Body of pancreas (tissue), 4 donors: ENCODE measurements around the gene ANOS1.

Experiments used
- POLR2A ChIP-seq, 3 donors: fragments of 450-650 bp; IDR thresholded peaks; one replicate each; pipeline ENCODE4 v1.6.1; 2016; ENCODE audit warnings: antibody characterized with exemption in 3 of 3, mild to moderate bottlenecking in 2 of 3
- TF ChIP-seq, protein P1 (sequence below), 7 experiments: fragments of 450-650 bp in 4 of 7; fragments of 200-600 bp in 3 of 7; sonication (generic) in 3 of 7; IDR thresholded peaks; one replicate each; pipeline ENCODE4 v1.5.1; 2016 to 2019; ENCODE audit warnings: antibody characterized with exemption in 7 of 7

DNA sequence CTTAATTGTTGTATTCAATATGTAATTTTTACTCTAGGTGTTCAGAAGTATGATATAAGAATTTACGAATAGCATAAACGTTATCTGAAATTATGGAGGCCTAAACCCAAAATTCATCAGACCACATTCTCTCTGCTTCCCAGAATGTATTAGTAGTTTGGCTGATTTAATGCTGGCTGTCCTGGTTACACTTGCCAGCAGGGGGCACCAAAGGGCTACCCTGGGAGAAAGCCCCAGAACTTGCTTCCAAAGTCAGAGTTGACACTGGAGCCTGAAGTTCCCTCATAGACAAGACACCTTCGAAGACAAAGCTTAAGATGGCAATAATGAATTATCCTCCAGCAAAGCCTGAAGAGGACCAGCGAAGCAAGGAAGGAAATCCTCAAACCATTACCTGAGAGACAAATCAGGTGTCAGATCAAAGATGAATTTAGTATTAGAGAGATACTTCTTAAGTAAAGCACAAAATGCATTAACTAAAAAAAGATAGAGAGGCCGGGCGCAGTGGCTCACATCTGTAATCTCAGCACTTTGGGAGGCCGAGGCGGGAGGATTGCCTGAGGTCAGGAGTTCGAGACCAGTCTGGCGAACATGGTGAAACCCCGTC lies 11.3 kb upstream of the ANOS1 start:
- TF ChIP-seq, protein P1, sequence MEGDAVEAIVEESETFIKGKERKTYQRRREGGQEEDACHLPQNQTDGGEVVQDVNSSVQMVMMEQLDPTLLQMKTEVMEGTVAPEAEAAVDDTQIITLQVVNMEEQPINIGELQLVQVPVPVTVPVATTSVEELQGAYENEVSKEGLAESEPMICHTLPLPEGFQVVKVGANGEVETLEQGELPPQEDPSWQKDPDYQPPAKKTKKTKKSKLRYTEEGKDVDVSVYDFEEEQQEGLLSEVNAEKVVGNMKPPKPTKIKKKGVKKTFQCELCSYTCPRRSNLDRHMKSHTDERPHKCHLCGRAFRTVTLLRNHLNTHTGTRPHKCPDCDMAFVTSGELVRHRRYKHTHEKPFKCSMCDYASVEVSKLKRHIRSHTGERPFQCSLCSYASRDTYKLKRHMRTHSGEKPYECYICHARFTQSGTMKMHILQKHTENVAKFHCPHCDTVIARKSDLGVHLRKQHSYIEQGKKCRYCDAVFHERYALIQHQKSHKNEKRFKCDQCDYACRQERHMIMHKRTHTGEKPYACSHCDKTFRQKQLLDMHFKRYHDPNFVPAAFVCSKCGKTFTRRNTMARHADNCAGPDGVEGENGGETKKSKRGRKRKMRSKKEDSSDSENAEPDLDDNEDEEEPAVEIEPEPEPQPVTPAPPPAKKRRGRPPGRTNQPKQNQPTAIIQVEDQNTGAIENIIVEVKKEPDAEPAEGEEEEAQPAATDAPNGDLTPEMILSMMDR (IDR thresholded peaks at IDR 0.05), result peak; percentile 39 to 66 (median 54)
- TF ChIP-seq POLR2A (IDR thresholded peaks at IDR 0.05), result no peak
